K562 (cell line): ENCODE measurements around the gene USP32. TPM values are rescaled to one million over a fixed set of nuclear protein-coding genes. Genes with fewer than 3 reads are reported as not detected.

ENCODE experiments used
- ATF6 ChIP-seq: sonication (generic); formaldehyde crosslinking; IDR thresholded peaks from 2 replicates; pipeline ENCODE4 v1.4.0; 2020; ENCODE audit warnings: mild to moderate bottlenecking, missing genetic modification reagents
- DMBX1 ChIP-seq: fragments of 250-450 bp; sonication (Bioruptor Pico); IDR thresholded peaks from 2 replicates; pipeline ENCODE4 v1.8.0; 2022; ENCODE audit warnings: inconsistent platforms, mild to moderate bottlenecking, moderate library complexity, borderline replicate concordance
- E2F5 ChIP-seq: sonication (generic); formaldehyde crosslinking; IDR thresholded peaks from 2 replicates; pipeline ENCODE4 v1.8.0; 2022; ENCODE audit warnings: mild to moderate bottlenecking, missing genetic modification reagents
- FOXA1 ChIP-seq: fragments of 450-650 bp; IDR thresholded peaks from 2 replicates; pipeline ENCODE4 v1.6.1; 2016; ENCODE audit warnings: mild to moderate bottlenecking, borderline replicate concordance
- GATAD2B ChIP-seq: fragments of 450-650 bp; IDR thresholded peaks from 2 replicates; pipeline ENCODE4 v1.6.1; 2017; ENCODE audit warnings: mild to moderate bottlenecking, borderline replicate concordance
- GTF2F1 ChIP-seq: IDR thresholded peaks from 2 replicates; pipeline ENCODE4 v1.6.1; 2011; ENCODE audit warnings: low read depth, low read length, improper control_type of control experiment
- MGA ChIP-seq: fragments of 450-650 bp; IDR thresholded peaks from 2 replicates; pipeline ENCODE4 v1.6.1; 2016; ENCODE audit warnings: mild to moderate bottlenecking, moderate library complexity
- MTA3 ChIP-seq: fragments of 450-650 bp; formaldehyde crosslinking; IDR thresholded peaks from 2 replicates; pipeline ENCODE4 v1.6.1; 2017; ENCODE audit warnings: mild to moderate bottlenecking, borderline replicate concordance
- NR2C2 ChIP-seq, 2 experiments: fragments of 200-800 bp in 1 of 2; sonication (Bioruptor generic) in 1 of 2; sonication (generic) in 1 of 2; formaldehyde crosslinking in 1 of 2; IDR thresholded peaks; 2 replicates each; pipeline versions ENCODE4 v1.6.1 to v1.8.0; 2016 to 2022; ENCODE audit warnings: mild to moderate bottlenecking in 1 of 2, missing compliant biosample characterization in 1 of 2, missing genetic modification characterization in 1 of 2, missing genetic modification reagents in 1 of 2
- ZBTB43 ChIP-seq: sonication (generic); formaldehyde crosslinking; IDR thresholded peaks from 2 replicates; pipeline ENCODE4 v1.8.0; 2023; ENCODE audit warnings: mild to moderate bottlenecking, missing genetic modification reagents
- polyA plus RNA-seq, 8 experiments: library from polyadenylated mRNA; depleted of rRNA in 4 of 8; stranded (reverse) in 5 of 8; unstranded in 3 of 8; fragments of >200 nt; fragmentation: Nextera tagmentation in 2 of 8; fragmentation: Illumina TruSeq in 1 of 8; extraction: Ambion mirVana in 2 of 8; extraction: Trizol in 1 of 8; gene quantifications; 2 replicates each; pipeline versions ENCODE4 v1.2.1 to v1.2.3, GENCODE V29; 2011 to 2014; ENCODE audit warnings: inconsistent platforms in 1 of 8, missing spikeins in 1 of 8
- total RNA-seq, 7 experiments: library from RNA; depleted of rRNA in 6 of 7; stranded (reverse); fragments of >200 nt in 6 of 7; fragmentation: Illumina TruSeq in 2 of 7; extraction: Trizol in 2 of 7; gene quantifications; 2 replicates each; pipeline versions ENCODE4 v1.2.1 to v1.2.3, GENCODE V29; 2011 to 2021; ENCODE audit warnings: low replicate concordance in 1 of 7

USP32 gene
- total and polyA plus RNA-seq, 9 of the 15 experiments (the other 6 are each of a cell fraction or from before 2014, with no cell fraction given) = 18.0 to 69.3 (median 47.1) TPM

GRCh38 chr17:60392042-60392844, at the start of gene USP32 (continued):
- peak; percentile 67 for TF ChIP-seq MGA
- TF ChIP-seq MTA3 = peak; percentile 87; the same call in 1 of the 2 replicates
- peak; percentile 79; the same call in 1 of the 2 replicates for TF ChIP-seq ZBTB43
- TF ChIP-seq GATAD2B = peak; percentile 85
- TF ChIP-seq ATF6 (CRISPR knock-in tag) = peak; percentile 90; the same call in 1 of the 2 replicates
- TF ChIP-seq NR2C2 (CRISPR knock-in tag; IDR thresholded peaks at IDR 0.05) = no peak
- peak; percentile 90 for TF ChIP-seq NR2C2 (tag; IDR thresholded peaks at IDR 0.05)
- TF ChIP-seq FOXA1 = no peak
- no peak for TF ChIP-seq DMBX1 (CRISPR knock-in tag)
- no peak; the same call in none of the 2 replicates for TF ChIP-seq GTF2F1
- TF ChIP-seq E2F5 = 0 out of 2 replicates have a peak, but pooled peaks have one; percentile 69
